H1 (cell line): ENCODE data around the gene NSFL1C. TPM values are rescaled to one million over a fixed set of nuclear protein-coding genes. Genes with fewer than 3 reads are reported as not detected.

Experiments
- CTCF ChIA-PET: fragments of 300-600 bp; sonication (Branson Sonifier 250); formaldehyde crosslinking; loops from one replicate; lab custom pipeline; 2021; ENCODE audit not compliant: partially characterized antibody; lab: Charles Lee
- POLR2A ChIA-PET: fragments of 300-600 bp; sonication (Branson Sonifier 250); formaldehyde crosslinking; loops from one replicate; lab custom pipeline; 2021; ENCODE audit warnings: inconsistent platforms; ENCODE audit not compliant: partially characterized antibody; lab: Charles Lee
- DNase-seq, 2 experiments: peaks; one replicate each; pipeline versions ENCODE4 v3.0.0 to v3.0.0-alpha.2; 2010 to 2022; ENCODE audit warnings: low spot score in 2 of 2, low read depth in 1 of 2, mixed read lengths in 1 of 2
- FAIRE-seq: peaks from 2 replicates; lab custom pipeline; 2011; peaks lifted over from hg19 to GRCh38; lab: Jason Lieb, UNC
- H2AFZ ChIP-seq: 2 replicates; pipeline ENCODE4 v1.8.1; 2012; ENCODE audit warnings: low read length, inconsistent platforms
- H2AK5ac ChIP-seq: 2 replicates; pipeline ENCODE4 v1.6.1; 2013; ENCODE audit warnings: low read depth, low read length
- H2BK120ac ChIP-seq: replicated peaks from 2 replicates; pipeline ENCODE3; 2013; ENCODE audit warnings: low read depth, low read length, inconsistent platforms
- H2BK12ac ChIP-seq: 2 replicates; pipeline ENCODE4 v1.6.1; 2013; ENCODE audit warnings: low read depth, low read length
- H2BK15ac ChIP-seq: 2 replicates; pipeline ENCODE4 v1.6.1; 2013; ENCODE audit warnings: low read length
- H2BK20ac ChIP-seq: 2 replicates; pipeline ENCODE4 v1.6.1; 2013; ENCODE audit warnings: low read length
- H2BK5ac ChIP-seq: 2 replicates; pipeline ENCODE4 v1.6.1; 2013; ENCODE audit warnings: low read depth, low read length
- H3K14ac ChIP-seq: 2 replicates; pipeline ENCODE4 v1.6.1; 2013; ENCODE audit warnings: inconsistent platforms; ENCODE audit not compliant: insufficient read length
- H3K18ac ChIP-seq: 2 replicates; pipeline ENCODE4 v1.6.1; 2013; ENCODE audit warnings: low read length; ENCODE audit errors: extremely low read depth
- H3K23ac ChIP-seq: 2 replicates; pipeline ENCODE4 v1.6.1; 2013; ENCODE audit warnings: inconsistent platforms; ENCODE audit not compliant: insufficient read length
- H3K23me2 ChIP-seq: 2 replicates; pipeline ENCODE4 v1.6.1; 2013; ENCODE audit warnings: low read depth, low read length
- H3K27ac ChIP-seq: 2 replicates; pipeline ENCODE4 v1.6.1; 2011; ENCODE audit warnings: low read depth, low read length, inconsistent platforms
- H3K27me3 ChIP-seq, 4 experiments: replicated peaks in 1 of 4; 1 replicate in 1 of 4; 2 replicates in 3 of 4; pipeline versions ENCODE4 v1.6.1 to v1.8.1; 2011 to 2013; ENCODE audit warnings: low read length in 3 of 4, mild to moderate bottlenecking in 3 of 4, inconsistent platforms in 2 of 4, mixed read lengths in 2 of 4, moderate library complexity in 1 of 4; ENCODE audit not compliant: control insufficient read depth in 3 of 4, insufficient read depth in 3 of 4; ENCODE audit errors: extremely low read depth in 1 of 4
- H3K36me3 ChIP-seq, 4 experiments: 2 replicates each; pipeline versions ENCODE4 v1.6.1 to v1.8.1; 2011 to 2013; ENCODE audit warnings: mild to moderate bottlenecking in 4 of 4, low read length in 3 of 4, moderate library complexity in 2 of 4, control low read depth in 1 of 4, inconsistent platforms in 1 of 4; ENCODE audit not compliant: insufficient read depth in 4 of 4, control insufficient read depth in 2 of 4
- H3K4ac ChIP-seq: replicated peaks from 2 replicates; pipeline ENCODE3; 2013; ENCODE audit warnings: low read length, low read depth, mixed read lengths, inconsistent platforms; ENCODE audit not compliant: insufficient read length
- H3K4me1 ChIP-seq, 4 experiments: replicated peaks in 1 of 4; 1 replicate in 1 of 4; 2 replicates in 3 of 4; pipeline versions ENCODE4 v1.6.1 to v1.8.1; 2011 to 2013; ENCODE audit warnings: low read length in 3 of 4, inconsistent platforms in 2 of 4, mixed read lengths in 1 of 4; ENCODE audit not compliant: insufficient read depth in 4 of 4, control insufficient read depth in 3 of 4
- H3K4me2 ChIP-seq, 2 experiments: 2 replicates each; pipeline versions ENCODE4 v1.6.1 to v1.8.1; 2011 to 2013; ENCODE audit warnings: low read depth in 2 of 2, low read length in 2 of 2, control low read depth in 1 of 2, inconsistent platforms in 1 of 2, mild to moderate bottlenecking in 1 of 2; ENCODE audit not compliant: insufficient read depth in 1 of 2
- H3K4me3 ChIP-seq, 4 experiments: fragments of 200-600, 300-600 bp in 1 of 4; sonication (generic), shearing (Covaris generic), sonication (Bioruptor Twin) in 1 of 4; 2 replicates each; pipeline versions ENCODE4 v1.5.1 to v1.8.1; 2011 to 2016; ENCODE audit warnings: low read length in 4 of 4, low read depth in 3 of 4, control low read depth in 2 of 4, inconsistent platforms in 2 of 4, mild to moderate bottlenecking in 2 of 4, mixed read lengths in 1 of 4, moderate library complexity in 1 of 4; ENCODE audit not compliant: insufficient read depth in 2 of 4; ENCODE audit errors: extremely low read depth in 1 of 4
- H3K56ac ChIP-seq: replicated peaks from 2 replicates; pipeline ENCODE3; 2013; ENCODE audit warnings: low read depth, mild to moderate bottlenecking, mixed read lengths, low read length, inconsistent platforms; ENCODE audit not compliant: insufficient read length
- H3K79me1 ChIP-seq: 2 replicates; pipeline ENCODE4 v1.6.1; 2013; ENCODE audit warnings: low read depth, low read length, control low read depth
- H3K79me2 ChIP-seq, 2 experiments: 2 replicates each; pipeline versions ENCODE4 v1.6.1 to v1.8.1; 2012 to 2013; ENCODE audit warnings: low read length in 2 of 2, mild to moderate bottlenecking in 2 of 2, inconsistent platforms in 1 of 2; ENCODE audit not compliant: insufficient read depth in 2 of 2, control insufficient read depth in 1 of 2
- H3K9ac ChIP-seq, 4 experiments: replicated peaks in 1 of 4; 1 replicate in 1 of 4; 2 replicates in 3 of 4; pipeline versions ENCODE4 v1.6.1 to v1.8.1; 2011 to 2013; ENCODE audit warnings: low read depth in 3 of 4, low read length in 3 of 4, control low read depth in 2 of 4, mild to moderate bottlenecking in 2 of 4, moderate library complexity in 2 of 4, inconsistent platforms in 1 of 4; ENCODE audit errors: extremely low read depth in 1 of 4
- H3K9me3 ChIP-seq, 2 experiments: 2 replicates each; pipeline versions ENCODE4 v1.6.1 to v1.8.1; 2012 to 2013; ENCODE audit warnings: mild to moderate bottlenecking in 2 of 2, moderate library complexity in 2 of 2, control low read depth in 1 of 2, inconsistent platforms in 1 of 2, low read depth in 1 of 2, low read length in 1 of 2, mixed read lengths in 1 of 2; ENCODE audit not compliant: insufficient read depth in 2 of 2
- H4K20me1 ChIP-seq, 2 experiments: replicated peaks in 1 of 2; 2 replicates each; pipeline versions ENCODE3 to v1.8.1; 2011 to 2013; ENCODE audit warnings: inconsistent platforms in 2 of 2, low read length in 2 of 2, mild to moderate bottlenecking in 1 of 2; ENCODE audit not compliant: insufficient read depth in 2 of 2, control insufficient read depth in 1 of 2
- H4K5ac ChIP-seq: 2 replicates; pipeline ENCODE4 v1.6.1; 2013; ENCODE audit warnings: low read length, low read depth, mixed read lengths, inconsistent platforms; ENCODE audit not compliant: insufficient read length
- H4K8ac ChIP-seq: 2 replicates; pipeline ENCODE4 v1.8.0; 2013; ENCODE audit warnings: mild to moderate bottlenecking, moderate library complexity, low read length, inconsistent platforms; ENCODE audit not compliant: insufficient read depth; ENCODE audit errors: extremely low read depth
- H4K91ac ChIP-seq: replicated peaks from 2 replicates; pipeline ENCODE3; 2013; ENCODE audit warnings: low read length, mixed read lengths, inconsistent platforms; ENCODE audit not compliant: insufficient read length
- GABPA ChIP-seq: IDR thresholded peaks from 2 replicates; pipeline ENCODE4 v1.6.1; 2011; ENCODE audit warnings: mild to moderate bottlenecking, low read length, moderate library complexity, borderline replicate concordance; ENCODE audit not compliant: insufficient read depth
- WGBS, 2 experiments: shearing (Covaris generic) in 1 of 2; methylation state at CpG; one replicate each; pipeline versions ENCODE4 v1.1.6 to v1.1.7; 2013 to 2015; ENCODE audit warnings: low lambda C conversion rate in 2 of 2, mixed read lengths in 2 of 2, inconsistent platforms in 1 of 2, low coverage in 1 of 2, missing lambda C conversion rate in 1 of 2; ENCODE audit not compliant: insufficient replicate concordance in 2 of 2, insufficient coverage in 1 of 2, insufficient read length in 1 of 2; ENCODE audit errors: extremely low coverage in 1 of 2, missing lambda C conversion rate in 1 of 2; 5-methylcytosine and 5-hydroxymethylcytosine counted together
- polyA plus RNA-seq, 7 experiments: library from polyadenylated mRNA; depleted of rRNA in 3 of 7; stranded (reverse) in 5 of 7; unstranded in 2 of 7; fragments of >200 nt in 5 of 7; fragments of 200-250 nt in 2 of 7; gene quantifications; 1 replicate in 5 of 7; 2 replicates in 1 of 7; 4 replicates in 1 of 7; pipeline versions ENCODE4 v1.2.1 to v1.2.3, GENCODE V29; 2011 to 2013; ENCODE audit warnings: missing spikeins in 2 of 7, mixed read lengths in 2 of 7
- total RNA-seq: library from RNA; stranded (reverse); fragmentation: NEBNext Ultra II Directional; extraction: Animal tissue kit (Norgen Biotek cat#: 25700); gene quantifications from 2 replicates; pipeline ENCODE4 v1.2.1, GENCODE V29; 2021
- TF ChIP-seq, protein P1 (sequence below): IDR thresholded peaks from 2 replicates; pipeline ENCODE4 v1.6.1; 2011; ENCODE audit warnings: low read length, improper control_type of control experiment

The NSFL1C gene
- total and polyA plus RNA-seq, 2 of the 8 experiments (the other 6 are each of a cell fraction or from before 2014, with no cell fraction given) = 21.6 to 98.0 TPM

DNA sequence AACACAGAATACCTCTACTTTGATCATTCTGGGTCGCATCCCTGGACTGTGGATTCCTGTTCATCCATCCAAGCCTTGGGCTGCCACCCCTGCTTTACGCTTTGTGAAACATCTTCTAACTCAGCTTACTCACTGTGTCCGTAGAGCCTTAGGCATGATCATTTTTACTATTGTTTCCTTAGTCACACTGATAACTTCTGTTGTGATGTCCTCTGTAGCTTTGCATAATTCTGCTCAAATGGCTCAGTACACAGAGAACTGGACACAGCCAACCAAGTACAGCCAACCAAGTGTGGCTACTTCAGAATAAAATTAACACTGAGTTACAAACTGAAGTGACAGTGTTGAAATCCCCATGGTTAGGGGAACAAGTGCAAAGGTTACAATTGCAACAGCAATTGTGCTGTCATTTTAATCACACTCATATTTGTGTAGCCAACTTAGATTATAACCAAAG is 65.2 kb downstream of the NSFL1C start:
- Histone ChIP-seq H3K79me2 (no peaks in the 10 kb centered on the region), H2BK12ac (no peak overlapping the region), H2BK5ac (no peak overlapping the region), H3K4me3 (no peak overlapping the region), H3K27me3 (peaks cover 0 to 3% (median 0%) of the 10 kb centered on the region in 4 experiments; a peak in 1 of 7 replicates), H3K4me1 (no peaks in the 10 kb centered on the region), H3K4ac (no peak overlapping the region), H4K91ac (no peak overlapping the region), H3K56ac (no peak overlapping the region), H2AK5ac (no peak overlapping the region), H2AFZ (no peak overlapping the region), H3K36me3 (no peaks in the 10 kb centered on the region), H4K5ac (no peak overlapping the region), H3K4me2 (no peak overlapping the region), H3K14ac (no peak overlapping the region), H3K18ac (no peak overlapping the region), H3K79me1 (no peaks in the 10 kb centered on the region), H3K9ac (no peak overlapping the region), H2BK120ac (no peak overlapping the region), H4K8ac (no peak overlapping the region), H4K20me1 (no peaks in the 10 kb centered on the region), H3K23me2 (no peaks in the 10 kb centered on the region), H3K9me3 (no peaks in the 10 kb centered on the region), H2BK15ac (no peak overlapping the region), H3K27ac (no peak overlapping the region), H2BK20ac (no peak overlapping the region), H3K23ac (peak overlapping the region; percentile 43)
- TF ChIP-seq, protein P1, sequence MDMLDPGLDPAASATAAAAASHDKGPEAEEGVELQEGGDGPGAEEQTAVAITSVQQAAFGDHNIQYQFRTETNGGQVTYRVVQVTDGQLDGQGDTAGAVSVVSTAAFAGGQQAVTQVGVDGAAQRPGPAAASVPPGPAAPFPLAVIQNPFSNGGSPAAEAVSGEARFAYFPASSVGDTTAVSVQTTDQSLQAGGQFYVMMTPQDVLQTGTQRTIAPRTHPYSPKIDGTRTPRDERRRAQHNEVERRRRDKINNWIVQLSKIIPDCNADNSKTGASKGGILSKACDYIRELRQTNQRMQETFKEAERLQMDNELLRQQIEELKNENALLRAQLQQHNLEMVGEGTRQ = no peak
- no peak for TF ChIP-seq GABPA
- ChIA-PET CTCF (interaction anchor here (1.0 to 3.1 kb wide), 3 partner anchors 26 to 89 kb away, joined by 3 to 15 read pairs (median 7); no protein-coding TSS in a partner anchor), POLR2A (interaction anchor here (1.6 to 1.7 kb wide), 2 partner anchors 8 to 10 kb away, joined by 5 to 6 read pairs; partner anchors contain the start of gene FKBP1A)
- DNase-seq (no peak), FAIRE-seq (no peak)
- 93% methylated on average over 3 of the region's 3 CpGs; no CpG with 5 or more reads in 1 of the 2 experiments for WGBS, 2 experiments
